IMR-90 (cell line): ENCODE measurements around the gene TMEM130. TPM values are rescaled to one million over a fixed set of nuclear protein-coding genes. Genes with fewer than 3 reads are reported as not detected.

Source experiments
- ATAC-seq: fragments of 200-7000 bp; cut with Tn5 transposase; 2 replicates; pipeline ENCODE4 v1.9.1; 2020; ENCODE audit warnings: low read depth, mild to moderate bottlenecking, moderate library complexity
- BruUV-seq: library from RNA; stranded (reverse); fragments of 400-500 nt; replicated peaks from 2 replicates; lab custom pipeline; 2021; lab: Mats Ljungman, UMichigan
- CTCF ChIA-PET: fragments of 300-600 bp; formaldehyde crosslinking; extraction: SDS; loops from one replicate; lab custom pipeline; 2021; ENCODE audit warnings: antibody characterized with exemption; lab: Yijun Ruan, JAX
- POLR2A ChIA-PET: fragments of 300-600 bp; sonication (Branson Sonifier 250); formaldehyde crosslinking; loops from one replicate; lab custom pipeline; 2022; ENCODE audit warnings: antibody characterized with exemption; ENCODE audit not compliant: unreplicated experiment; lab: Charles Lee
- DNase-seq: peaks from one replicate; pipeline ENCODE4 v3.0.0; 2013
- H2AFZ ChIP-seq: replicated peaks from 2 replicates; pipeline ENCODE3; 2013; ENCODE audit warnings: low read length, mild to moderate bottlenecking; ENCODE audit not compliant: poor library complexity
- H2AK5ac ChIP-seq: 2 replicates; pipeline ENCODE4 v1.6.1; 2013; ENCODE audit warnings: low read depth, low read length, inconsistent platforms
- H2AK9ac ChIP-seq: replicated peaks from 2 replicates; pipeline ENCODE3; 2013; ENCODE audit warnings: mild to moderate bottlenecking, low read depth, low read length, moderate library complexity; ENCODE audit not compliant: poor library complexity
- H2BK120ac ChIP-seq: 2 replicates; pipeline ENCODE4 v1.6.1; 2013; ENCODE audit warnings: low read depth, low read length, inconsistent platforms
- H2BK15ac ChIP-seq: 3 replicates; pipeline ENCODE4 v1.6.1; 2013; ENCODE audit warnings: low read depth, low read length, inconsistent platforms
- H2BK20ac ChIP-seq: 2 replicates; pipeline ENCODE4 v1.6.1; 2013; ENCODE audit warnings: low read depth, mild to moderate bottlenecking, inconsistent platforms, low read length, moderate library complexity
- H2BK5ac ChIP-seq: 2 replicates; pipeline ENCODE4 v1.6.1; 2013; ENCODE audit warnings: mild to moderate bottlenecking, low read depth, low read length, inconsistent platforms; ENCODE audit not compliant: poor library complexity, severe bottlenecking
- H3K14ac ChIP-seq: replicated peaks from 2 replicates; pipeline ENCODE4 v1.6.1; 2013; ENCODE audit warnings: low read depth, low read length, inconsistent platforms
- H3K18ac ChIP-seq: 2 replicates; pipeline ENCODE4 v1.6.1; 2013; ENCODE audit warnings: low read depth, low read length, control low read depth
- H3K23ac ChIP-seq: 2 replicates; pipeline ENCODE4 v1.6.1; 2013; ENCODE audit warnings: low read depth, low read length, inconsistent platforms
- H3K27ac ChIP-seq: 2 replicates; pipeline ENCODE4 v1.5.1; 2013; ENCODE audit warnings: mild to moderate bottlenecking, control low read depth, low read length; ENCODE audit not compliant: insufficient read depth
- H3K27me3 ChIP-seq: 2 replicates; pipeline ENCODE4 v1.6.1; 2013; ENCODE audit warnings: low read length; ENCODE audit not compliant: control insufficient read depth, insufficient read depth
- H3K36me3 ChIP-seq: 2 replicates; pipeline ENCODE4 v1.6.1; 2013; ENCODE audit warnings: low read length, mixed read lengths; ENCODE audit not compliant: control insufficient read depth, insufficient read depth
- H3K4ac ChIP-seq: 2 replicates; pipeline ENCODE4 v1.6.1; 2013; ENCODE audit warnings: low read depth, low read length, inconsistent platforms
- H3K4me1 ChIP-seq: 2 replicates; pipeline ENCODE4 v1.6.1; 2013; ENCODE audit warnings: low read length, mixed read lengths; ENCODE audit not compliant: control insufficient read depth, insufficient read depth
- H3K4me2 ChIP-seq: 2 replicates; pipeline ENCODE4 v1.6.1; 2013; ENCODE audit warnings: low read depth, mild to moderate bottlenecking, control low read depth, low read length, moderate library complexity
- H3K4me3 ChIP-seq: 2 replicates; pipeline ENCODE4 v1.5.1; 2013; ENCODE audit warnings: low read depth, mild to moderate bottlenecking, control low read depth, low read length, moderate library complexity; ENCODE audit not compliant: insufficient read depth
- H3K56ac ChIP-seq: 2 replicates; pipeline ENCODE4 v1.6.1; 2013; ENCODE audit warnings: low read length, inconsistent platforms; ENCODE audit not compliant: insufficient read depth; ENCODE audit errors: extremely low read depth
- H3K79me1 ChIP-seq, 2 experiments: 2 replicates each; pipeline ENCODE4 v1.6.1; 2013; ENCODE audit warnings: low read length in 2 of 2, inconsistent platforms in 1 of 2, low read depth in 1 of 2
- H3K9ac ChIP-seq: 2 replicates; pipeline ENCODE4 v1.6.1; 2013; ENCODE audit warnings: low read depth, low read length, control low read depth
- H3K9me1 ChIP-seq: 2 replicates; pipeline ENCODE4 v1.6.1; 2013; ENCODE audit warnings: low read length, inconsistent platforms; ENCODE audit not compliant: insufficient read depth
- H3K9me3 ChIP-seq: 2 replicates; pipeline ENCODE4 v1.6.1; 2013; ENCODE audit warnings: low read length; ENCODE audit not compliant: control insufficient read depth, insufficient read depth
- H4K20me1 ChIP-seq: 2 replicates; pipeline ENCODE4 v1.6.1; 2013; ENCODE audit warnings: low read length, inconsistent platforms; ENCODE audit not compliant: insufficient read depth
- H4K5ac ChIP-seq: 2 replicates; pipeline ENCODE4 v1.6.1; 2013; ENCODE audit warnings: mild to moderate bottlenecking, low read depth, low read length, control low read depth
- H4K8ac ChIP-seq, 2 experiments: 2 replicates each; pipeline ENCODE4 v1.6.1; 2013; ENCODE audit warnings: low read depth in 2 of 2, low read length in 2 of 2, control low read depth in 1 of 2, inconsistent platforms in 1 of 2
- H4K91ac ChIP-seq: 2 replicates; pipeline ENCODE4 v1.6.1; 2013; ENCODE audit warnings: low read depth, low read length, inconsistent platforms; ENCODE audit not compliant: insufficient read depth
- POLR2A ChIP-seq: IDR thresholded peaks from 2 replicates; pipeline ENCODE4 v1.6.1; 2012; ENCODE audit warnings: mild to moderate bottlenecking, low read depth, low read length
- WGBS, 2 experiments: methylation state at CpG; one replicate each; pipeline versions ENCODE4 v1.1.5 to v1.1.7; 2013; ENCODE audit warnings: missing lambda C conversion rate in 2 of 2; ENCODE audit not compliant: insufficient read length in 1 of 2; ENCODE audit errors: extremely low coverage in 2 of 2; 5-methylcytosine and 5-hydroxymethylcytosine counted together
- dilution Hi-C: fragments of 300-500 bp; cut with HindIII; formaldehyde crosslinking; loops from one replicate; pipeline ENCODE4 v1.14.3; 2018; ENCODE audit warnings: low sequenced_read_pairs; ENCODE audit not compliant: unreplicated experiment
- in situ Hi-C: fragments of 300-500 bp; cut with MboI; formaldehyde crosslinking; loops from 3 replicates; pipeline ENCODE4 v1.14.3; 2019; ENCODE audit warnings: low sequenced_read_pairs, inconsistent platforms, mixed read lengths
- intact Hi-C: fragments of 100-400 bp; cut with micrococcal nuclease; formaldehyde crosslinking; loops from 2 replicates; pipeline ENCODE4 v1.10.0; 2022
- polyA plus RNA-seq, 3 experiments: library from polyadenylated mRNA; depleted of rRNA; stranded (reverse); fragments of >200 nt; gene quantifications; 2 replicates each; pipeline ENCODE4 v1.2.3, GENCODE V29; 2012; ENCODE audit warnings: low replicate concordance in 1 of 3
- total RNA-seq: library from RNA; depleted of rRNA; stranded (reverse); fragments of >200 nt; gene quantifications from 2 replicates; pipeline ENCODE4 v1.2.3, GENCODE V29; 2012

Gene TMEM130
- total and polyA plus RNA-seq, 2 of the 4 experiments (the other 2 are of a cell fraction) = 1.1 to 14.8 TPM

GRCh38 chr7:98816241-98816640, 53.6 kb downstream of the TMEM130 start:
- Histone ChIP-seq H3K27ac (no peak overlapping the region), H3K4me3 (no peak overlapping the region), H3K9me1 (no peaks in the 10 kb centered on the region), H2BK120ac (no peak overlapping the region), H3K27me3 (peaks cover 4% of the 10 kb centered on the region), H3K14ac (no peak overlapping the region), H2AK9ac (no peak overlapping the region), H2BK20ac (no peak overlapping the region), H3K9me3 (no peaks in the 10 kb centered on the region), H4K91ac (no peak overlapping the region), H3K4me1 (no peaks in the 10 kb centered on the region), H3K79me1 (no peaks in the 10 kb centered on the region), H3K23ac (no peak overlapping the region), H2BK5ac (no peak overlapping the region), H3K56ac (no peak overlapping the region), H2AK5ac (no peak overlapping the region), H3K4ac (no peak overlapping the region), H4K5ac (no peak overlapping the region), H3K9ac (no peak overlapping the region), H2AFZ (no peak overlapping the region), H2BK15ac (no peak overlapping the region), H3K4me2 (no peak overlapping the region), H4K8ac (no peak overlapping the region), H3K18ac (no peak overlapping the region), H3K36me3 (no peaks in the 10 kb centered on the region), H4K20me1 (no peaks in the 10 kb centered on the region)
- dilution Hi-C loops = no loop called here
- ATAC-seq (no peak), DNase-seq (no peak)
- no peak for TF ChIP-seq POLR2A
- WGBS, 2 experiments = 50% methylated on average over 1 of the region's 4 CpGs; no CpG with 5 or more reads in 1 of the 2 experiments
- ChIA-PET POLR2A (no interaction called here), CTCF (no interaction called here)
- intact Hi-C loops = no loop called here
- no TSS peak for BruUV-seq
- in situ Hi-C loops = no loop called here
